SK-N-SH (cell line): ENCODE results near the gene SRSF6. TPM values are rescaled to one million over a fixed set of nuclear protein-coding genes. Genes with fewer than 3 reads are reported as not detected.

Experiments used
- CTCF ChIA-PET: fragments of 300-600, 350-600 bp; formaldehyde crosslinking; extraction: SDS; loops from one replicate; lab custom pipeline; 2021; lab: Yijun Ruan, JAX
- POLR2A ChIA-PET: fragments of 350-600 bp; sonication (Branson Sonifier 250); formaldehyde crosslinking; extraction: SDS; loops from one replicate; lab custom pipeline; 2020; ENCODE audit warnings: antibody characterized with exemption, inconsistent platforms; lab: Yijun Ruan, JAX
- DNase-seq: peaks from one replicate; pipeline ENCODE4 v3.0.0; 2012
- H2AFZ ChIP-seq: fragments of 200-600 bp; sonication (generic); 2 replicates; pipeline ENCODE4 v1.8.1; 2016; ENCODE audit warnings: antibody characterized with exemption, mild to moderate bottlenecking, low read depth
- H3F3A ChIP-seq: fragments of 200-600 bp; sonication (generic); replicated peaks from 2 replicates; pipeline ENCODE3; 2016; ENCODE audit warnings: antibody characterized with exemption, mild to moderate bottlenecking; ENCODE audit not compliant: insufficient read depth
- H3K27ac ChIP-seq, 2 experiments: fragments of 200-500 bp in 1 of 2; fragments of 200-600 bp in 1 of 2; sonication (Bioruptor generic) in 1 of 2; sonication (generic), shearing (Covaris generic) in 1 of 2; 2 replicates each; pipeline versions ENCODE4 v1.5.1 to v1.6.1; 2014 to 2016; ENCODE audit warnings: low read depth in 2 of 2, inconsistent platforms in 1 of 2, low read length in 1 of 2, mild to moderate bottlenecking in 1 of 2, mixed read lengths in 1 of 2
- H3K27me3 ChIP-seq: fragments of 200-600 bp; sonication (generic), shearing (Covaris generic); 2 replicates; pipeline ENCODE4 v1.6.1; 2016; ENCODE audit warnings: mixed run types; ENCODE audit not compliant: insufficient read depth
- H3K36me3 ChIP-seq, 2 experiments: fragments of 200-500 bp in 1 of 2; fragments of 200-600 bp in 1 of 2; sonication (Bioruptor generic) in 1 of 2; sonication (generic) in 1 of 2; replicated peaks in 1 of 2; 2 replicates each; pipeline versions ENCODE3 to v1.5.1; 2014 to 2016; ENCODE audit warnings: low read length in 1 of 2, mild to moderate bottlenecking in 1 of 2; ENCODE audit not compliant: insufficient read depth in 2 of 2, control insufficient read depth in 1 of 2
- H3K4me1 ChIP-seq, 2 experiments: fragments of 200-500 bp in 1 of 2; fragments of 200-600 bp in 1 of 2; sonication (Bioruptor generic) in 1 of 2; sonication (generic), shearing (Covaris generic) in 1 of 2; 2 replicates each; pipeline versions ENCODE4 v1.5.1 to v1.6.1; 2014 to 2016; ENCODE audit warnings: low read depth in 1 of 2, low read length in 1 of 2, mixed run types in 1 of 2; ENCODE audit not compliant: insufficient read depth in 2 of 2, control insufficient read depth in 1 of 2
- H3K4me2 ChIP-seq: fragments of 200-600 bp; sonication (generic), shearing (Covaris generic); 2 replicates; pipeline ENCODE4 v1.6.1; 2017; ENCODE audit warnings: mixed run types
- H3K4me3 ChIP-seq, 2 experiments: fragments of 200-500 bp in 1 of 2; fragments of 200-600 bp in 1 of 2; sonication (Bioruptor generic) in 1 of 2; sonication (generic), shearing (Covaris generic) in 1 of 2; 2 replicates each; pipeline versions ENCODE4 v1.5.1 to v1.8.1; 2014 to 2016; ENCODE audit warnings: low read depth in 2 of 2, inconsistent platforms in 1 of 2, low read length in 1 of 2, mild to moderate bottlenecking in 1 of 2, mixed read lengths in 1 of 2, moderate library complexity in 1 of 2
- H3K79me2 ChIP-seq: fragments of 200-600 bp; sonication (generic); 2 replicates; pipeline ENCODE4 v1.8.1; 2017; ENCODE audit warnings: mild to moderate bottlenecking; ENCODE audit not compliant: insufficient read depth
- H3K9ac ChIP-seq: fragments of 200-600 bp; sonication (generic); 2 replicates; pipeline ENCODE4 v1.6.1; 2017; ENCODE audit warnings: mixed run types
- H3K9me2 ChIP-seq: fragments of 200-600 bp; sonication (generic); 2 replicates; pipeline ENCODE4 v1.6.1; 2017; ENCODE audit warnings: mixed run types
- H3K9me3 ChIP-seq: fragments of 200-600 bp; sonication (generic); 2 replicates; pipeline ENCODE4 v1.6.1; 2017; ENCODE audit warnings: mixed run types, mild to moderate bottlenecking, moderate library complexity
- H4K20me1 ChIP-seq: fragments of 200-600 bp; sonication (generic); 2 replicates; pipeline ENCODE4 v1.6.1; 2017; ENCODE audit warnings: mild to moderate bottlenecking, mixed run types; ENCODE audit not compliant: insufficient read depth
- CHD2 ChIP-seq: fragments of 150-350 bp; IDR thresholded peaks from 2 replicates; pipeline ENCODE4 v1.6.1; 2018; ENCODE audit warnings: low read length; ENCODE audit not compliant: partially characterized antibody
- ELF1 ChIP-seq: IDR thresholded peaks from 2 replicates; pipeline ENCODE4 v1.4.0; 2012
- EP300 ChIP-seq, 2 experiments: IDR thresholded peaks; 2 replicates each; pipeline versions ENCODE4 v1.4.0 to v1.6.1; 2012; ENCODE audit warnings: borderline replicate concordance in 1 of 2, low read depth in 1 of 2, low read length in 1 of 2
- EZH2phosphoT487 ChIP-seq: fragments of 200-600 bp; sonication (generic); IDR thresholded peaks from 2 replicates; pipeline ENCODE4 v1.6.1; 2017; ENCODE audit warnings: low read depth, mixed run types, mild to moderate bottlenecking, antibody characterized with exemption, moderate library complexity, borderline replicate concordance
- FOXJ3 ChIP-seq: sonication (generic); formaldehyde crosslinking; IDR thresholded peaks from 2 replicates; pipeline ENCODE4 v1.5.1; 2020; ENCODE audit warnings: mild to moderate bottlenecking, missing genetic modification reagents
- FOXM1 ChIP-seq: IDR thresholded peaks from 2 replicates; pipeline ENCODE4 v1.4.0; 2012; ENCODE audit warnings: low read depth, mild to moderate bottlenecking
- GABPA ChIP-seq: IDR thresholded peaks from 2 replicates; pipeline ENCODE4 v1.4.0; 2012; ENCODE audit warnings: low read depth, mild to moderate bottlenecking
- GATA2 ChIP-seq: sonication (generic); formaldehyde crosslinking; IDR thresholded peaks from 2 replicates; pipeline ENCODE4 v1.5.0; 2020; ENCODE audit warnings: mild to moderate bottlenecking, missing genetic modification reagents
- JUND ChIP-seq: IDR thresholded peaks from 2 replicates; pipeline ENCODE4 v1.4.0; 2012
- NFIC ChIP-seq: IDR thresholded peaks from 2 replicates; pipeline ENCODE4 v1.4.0; 2012; ENCODE audit warnings: borderline replicate concordance
- RAD21 ChIP-seq: IDR thresholded peaks from 2 replicates; pipeline ENCODE4 v1.6.1; 2012; ENCODE audit warnings: mild to moderate bottlenecking, low read length
- RXRA ChIP-seq: IDR thresholded peaks from 2 replicates; pipeline ENCODE4 v1.4.0; 2012; ENCODE audit warnings: low read depth, mild to moderate bottlenecking, borderline replicate concordance
- TEAD4 ChIP-seq: IDR thresholded peaks from 2 replicates; pipeline ENCODE4 v1.4.0; 2012; ENCODE audit warnings: mild to moderate bottlenecking, borderline replicate concordance; ENCODE audit not compliant: insufficient read depth
- YY1 ChIP-seq: IDR thresholded peaks from 2 replicates; pipeline ENCODE4 v1.4.0; 2012; ENCODE audit warnings: low read depth, mild to moderate bottlenecking
- WGBS: methylation state at CpG from one replicate; pipeline ENCODE4 v1.1.6; 2017; ENCODE audit warnings: low lambda C conversion rate; 5-methylcytosine and 5-hydroxymethylcytosine counted together
- polyA plus RNA-seq, 3 experiments: library from polyadenylated mRNA; depleted of rRNA; stranded (reverse); fragments of >200 nt; gene quantifications; 2 replicates each; pipeline ENCODE4 v1.2.3, GENCODE V29; 2012
- TF ChIP-seq, protein P1 (sequence below): IDR thresholded peaks from 2 replicates; pipeline ENCODE4 v1.4.0; 2012; ENCODE audit warnings: low read depth, borderline replicate concordance
- TF ChIP-seq, protein P2 (sequence below): IDR thresholded peaks from 2 replicates; pipeline ENCODE4 v1.6.1; 2012; ENCODE audit warnings: mild to moderate bottlenecking, low read depth, low read length, moderate library complexity
- TF ChIP-seq, protein P3 (sequence below): IDR thresholded peaks from 2 replicates; pipeline ENCODE4 v1.4.0; 2012; ENCODE audit warnings: low read depth, borderline replicate concordance

SRSF6 gene
- polyA plus RNA-seq, 1 of the 3 experiments (the other 2 are of a cell fraction), result 92.6 TPM

DNA sequence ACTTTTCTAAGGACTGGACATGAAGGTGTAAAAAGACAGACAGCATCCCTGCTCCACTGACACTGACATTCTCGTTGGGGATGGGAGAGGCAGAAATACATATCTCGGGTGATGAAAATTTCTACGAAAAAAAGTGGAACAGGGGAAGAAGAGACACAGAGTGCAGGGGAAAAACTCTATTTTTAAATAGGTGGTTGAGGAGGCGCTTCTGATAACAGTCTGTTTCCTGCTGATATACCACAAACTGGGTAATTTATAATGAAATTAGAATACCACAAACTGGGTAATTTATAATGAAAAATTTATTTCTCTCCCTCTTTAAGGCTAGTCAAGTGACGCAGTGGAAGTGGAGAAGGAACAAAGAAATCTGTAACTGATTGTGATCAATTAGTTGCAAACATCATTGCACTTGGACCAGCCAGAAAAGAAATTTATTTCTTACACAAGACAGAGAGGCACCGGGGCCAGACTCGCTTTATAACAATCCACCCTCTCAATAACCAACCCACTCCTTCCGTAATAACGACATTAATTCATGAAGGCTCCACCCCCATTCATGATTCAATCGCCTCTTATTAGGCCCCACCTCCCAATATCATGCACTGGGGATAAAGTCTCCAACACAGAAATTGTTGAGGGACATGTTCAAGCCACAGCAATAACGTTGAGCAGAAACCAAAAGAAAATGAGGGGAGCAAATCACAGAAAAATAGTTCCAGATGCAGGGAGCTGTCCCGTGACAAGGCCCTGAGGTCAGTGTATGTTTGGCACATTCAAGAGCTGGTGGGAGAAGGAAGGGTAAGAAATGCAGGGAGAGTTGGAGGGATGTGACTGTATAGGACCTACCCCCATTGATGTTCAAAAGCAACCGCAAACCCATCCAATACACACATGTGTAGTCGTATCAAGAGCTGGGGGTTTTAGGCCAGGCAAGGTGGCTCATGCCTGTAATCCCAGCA is 6.6 kb upstream of the SRSF6 start:
- Histone ChIP-seq H3K36me3 (no peaks in the 10 kb centered on the region), H3K9me3 (no peaks in the 10 kb centered on the region), H4K20me1 (no peaks in the 10 kb centered on the region), H3K9me2 (no peaks in the 10 kb centered on the region), H2AFZ (no peak overlapping the region), H3K27me3 (no peaks in the 10 kb centered on the region), H3K27ac (no peak overlapping the region), H3K79me2 (no peaks in the 10 kb centered on the region), H3K4me2 (no peak overlapping the region), H3F3A (no peaks in the 10 kb centered on the region), H3K4me3 (no peak overlapping the region), H3K4me1 (peaks cover 0 to 15% of the 10 kb centered on the region in 2 experiments; a peak in 1 of 4 replicates), H3K9ac (no peak overlapping the region)
- WGBS, result 60% methylated on average over 14 of the region's 14 CpGs
- ChIA-PET POLR2A (no interaction called here), CTCF (interaction anchor here (1.1 to 4.3 kb wide), 2 partner anchors 241 to 629 kb away, joined by 3 to 40 read pairs; no protein-coding TSS in a partner anchor)
- no peak for DNase-seq
- TF ChIP-seq RAD21, result no peak

DNA sequence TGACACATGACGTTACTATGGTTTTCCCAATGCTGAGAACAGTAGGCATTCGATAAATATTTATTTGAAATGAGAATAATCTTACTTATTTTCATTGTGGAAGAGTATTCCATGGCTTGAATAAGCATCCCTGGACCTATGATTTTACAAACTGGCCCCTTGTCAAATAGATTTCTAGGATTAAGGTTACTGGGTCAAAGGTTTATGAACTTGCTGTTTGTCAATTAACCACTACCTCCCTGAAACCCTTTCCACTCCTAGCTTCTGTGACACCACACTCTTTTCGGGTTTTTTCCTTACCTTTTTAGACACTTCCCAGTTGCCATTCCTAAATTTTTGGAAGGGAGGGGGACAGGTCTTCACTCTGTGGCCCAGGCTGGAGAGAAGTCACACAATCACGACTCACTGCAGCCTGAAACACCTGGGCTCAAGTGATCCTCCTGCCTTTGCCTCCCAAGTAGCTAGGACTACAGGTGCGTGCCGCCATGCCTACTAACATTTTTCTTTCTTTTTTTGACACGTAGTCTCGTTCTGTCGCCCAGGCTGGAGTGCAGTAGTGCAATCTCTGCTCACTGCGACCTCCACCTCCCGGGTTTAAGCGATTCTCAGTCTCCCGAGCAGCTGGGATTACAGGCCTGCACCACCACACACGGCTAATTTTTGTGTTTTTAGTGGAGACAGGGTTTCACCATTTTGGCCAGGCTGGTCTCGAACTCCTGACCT is 5.1 kb upstream of the SRSF6 start:
- DNase-seq, result no peak
- POLR2A ChIA-PET, result no interaction called here
- Histone ChIP-seq H3K4me2 (no peak overlapping the region), H3F3A (peaks cover 6% of the 10 kb centered on the region), H3K9ac (no peak overlapping the region), H2AFZ (no peak overlapping the region), H3K9me3 (no peaks in the 10 kb centered on the region), H3K4me1 (peaks cover 0 to 13% of the 10 kb centered on the region in 2 experiments; a peak in 1 of 4 replicates), H3K9me2 (no peaks in the 10 kb centered on the region), H3K36me3 (no peaks in the 10 kb centered on the region), H3K27ac (no peak overlapping the region), H4K20me1 (no peaks in the 10 kb centered on the region), H3K27me3 (no peaks in the 10 kb centered on the region), H3K4me3 (no peak overlapping the region), H3K79me2 (no peaks in the 10 kb centered on the region)
- CTCF ChIA-PET, result interaction anchor here (1.1 to 4.3 kb wide), 2 partner anchors 239 to 628 kb away, joined by 3 to 40 read pairs; no protein-coding TSS in a partner anchor
- 81% methylated on average over 15 of the region's 15 CpGs for WGBS
- TF ChIP-seq CHD2 (no peak), ELF1 (no peak), NFIC (no peak), EZH2phosphoT487 (no peak), GATA2 (CRISPR knock-in tag) (no peak), YY1 (no peak), RAD21 (no peak), EP300 (IDR thresholded peaks at IDR 0.05; ENCODE audit: borderline replicate concordance in 1 of 2, low read depth in 1 of 2, low read length in 1 of 2) (no peak), TEAD4 (no peak), RXRA (no peak), FOXJ3 (CRISPR knock-in tag) (no peak), GABPA (no peak), FOXM1 (no peak), JUND (no peak)
- TF ChIP-seq, protein P1, sequence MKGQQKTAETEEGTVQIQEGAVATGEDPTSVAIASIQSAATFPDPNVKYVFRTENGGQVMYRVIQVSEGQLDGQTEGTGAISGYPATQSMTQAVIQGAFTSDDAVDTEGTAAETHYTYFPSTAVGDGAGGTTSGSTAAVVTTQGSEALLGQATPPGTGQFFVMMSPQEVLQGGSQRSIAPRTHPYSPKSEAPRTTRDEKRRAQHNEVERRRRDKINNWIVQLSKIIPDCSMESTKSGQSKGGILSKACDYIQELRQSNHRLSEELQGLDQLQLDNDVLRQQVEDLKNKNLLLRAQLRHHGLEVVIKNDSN, result no peak
- TF ChIP-seq, protein P2, sequence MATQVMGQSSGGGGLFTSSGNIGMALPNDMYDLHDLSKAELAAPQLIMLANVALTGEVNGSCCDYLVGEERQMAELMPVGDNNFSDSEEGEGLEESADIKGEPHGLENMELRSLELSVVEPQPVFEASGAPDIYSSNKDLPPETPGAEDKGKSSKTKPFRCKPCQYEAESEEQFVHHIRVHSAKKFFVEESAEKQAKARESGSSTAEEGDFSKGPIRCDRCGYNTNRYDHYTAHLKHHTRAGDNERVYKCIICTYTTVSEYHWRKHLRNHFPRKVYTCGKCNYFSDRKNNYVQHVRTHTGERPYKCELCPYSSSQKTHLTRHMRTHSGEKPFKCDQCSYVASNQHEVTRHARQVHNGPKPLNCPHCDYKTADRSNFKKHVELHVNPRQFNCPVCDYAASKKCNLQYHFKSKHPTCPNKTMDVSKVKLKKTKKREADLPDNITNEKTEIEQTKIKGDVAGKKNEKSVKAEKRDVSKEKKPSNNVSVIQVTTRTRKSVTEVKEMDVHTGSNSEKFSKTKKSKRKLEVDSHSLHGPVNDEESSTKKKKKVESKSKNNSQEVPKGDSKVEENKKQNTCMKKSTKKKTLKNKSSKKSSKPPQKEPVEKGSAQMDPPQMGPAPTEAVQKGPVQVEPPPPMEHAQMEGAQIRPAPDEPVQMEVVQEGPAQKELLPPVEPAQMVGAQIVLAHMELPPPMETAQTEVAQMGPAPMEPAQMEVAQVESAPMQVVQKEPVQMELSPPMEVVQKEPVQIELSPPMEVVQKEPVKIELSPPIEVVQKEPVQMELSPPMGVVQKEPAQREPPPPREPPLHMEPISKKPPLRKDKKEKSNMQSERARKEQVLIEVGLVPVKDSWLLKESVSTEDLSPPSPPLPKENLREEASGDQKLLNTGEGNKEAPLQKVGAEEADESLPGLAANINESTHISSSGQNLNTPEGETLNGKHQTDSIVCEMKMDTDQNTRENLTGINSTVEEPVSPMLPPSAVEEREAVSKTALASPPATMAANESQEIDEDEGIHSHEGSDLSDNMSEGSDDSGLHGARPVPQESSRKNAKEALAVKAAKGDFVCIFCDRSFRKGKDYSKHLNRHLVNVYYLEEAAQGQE, result no peak
- TF ChIP-seq, protein P3, sequence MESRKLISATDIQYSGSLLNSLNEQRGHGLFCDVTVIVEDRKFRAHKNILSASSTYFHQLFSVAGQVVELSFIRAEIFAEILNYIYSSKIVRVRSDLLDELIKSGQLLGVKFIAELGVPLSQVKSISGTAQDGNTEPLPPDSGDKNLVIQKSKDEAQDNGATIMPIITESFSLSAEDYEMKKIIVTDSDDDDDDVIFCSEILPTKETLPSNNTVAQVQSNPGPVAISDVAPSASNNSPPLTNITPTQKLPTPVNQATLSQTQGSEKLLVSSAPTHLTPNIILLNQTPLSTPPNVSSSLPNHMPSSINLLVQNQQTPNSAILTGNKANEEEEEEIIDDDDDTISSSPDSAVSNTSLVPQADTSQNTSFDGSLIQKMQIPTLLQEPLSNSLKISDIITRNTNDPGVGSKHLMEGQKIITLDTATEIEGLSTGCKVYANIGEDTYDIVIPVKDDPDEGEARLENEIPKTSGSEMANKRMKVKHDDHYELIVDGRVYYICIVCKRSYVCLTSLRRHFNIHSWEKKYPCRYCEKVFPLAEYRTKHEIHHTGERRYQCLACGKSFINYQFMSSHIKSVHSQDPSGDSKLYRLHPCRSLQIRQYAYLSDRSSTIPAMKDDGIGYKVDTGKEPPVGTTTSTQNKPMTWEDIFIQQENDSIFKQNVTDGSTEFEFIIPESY, result no peak
